Measurements from ENCODE around the gene COTL1. TPM values are rescaled to one million over a fixed set of nuclear protein-coding genes. Genes with fewer than 3 reads are reported as not detected.

The COTL1 gene
- total and polyA plus RNA-seq, 8 donors = 92.7 to 206 (median 119) TPM

DNA sequence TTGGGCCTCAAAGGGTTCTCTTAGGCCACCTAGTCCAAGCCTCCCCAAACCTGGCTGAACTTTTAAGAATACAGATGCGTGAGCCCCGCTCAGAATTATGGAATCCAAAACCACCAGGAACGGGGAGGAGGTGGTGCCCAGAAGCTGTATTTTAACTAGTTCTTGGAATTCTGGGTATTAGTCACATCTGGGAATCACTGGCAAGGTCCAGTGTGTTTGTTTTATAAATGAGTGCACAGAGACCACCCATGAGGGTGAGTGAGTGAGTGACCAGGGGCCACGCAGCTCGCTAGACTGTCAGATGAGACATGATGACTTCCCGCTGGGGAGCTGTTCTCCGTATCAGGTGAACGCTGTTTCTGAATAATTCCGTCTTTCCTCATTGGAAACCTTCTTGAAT, 44.6 kb upstream of the COTL1 start:
- no peak overlapping the region for H3K27ac ChIP-seq
- no peak for DNase-seq
- H3K4me3 ChIP-seq = no peak overlapping the region
- no peaks in the 10 kb centered on the region for H3K4me1 ChIP-seq
- no peaks in the 10 kb centered on the region for H3K27me3 ChIP-seq
- TF ChIP-seq, protein P1, sequence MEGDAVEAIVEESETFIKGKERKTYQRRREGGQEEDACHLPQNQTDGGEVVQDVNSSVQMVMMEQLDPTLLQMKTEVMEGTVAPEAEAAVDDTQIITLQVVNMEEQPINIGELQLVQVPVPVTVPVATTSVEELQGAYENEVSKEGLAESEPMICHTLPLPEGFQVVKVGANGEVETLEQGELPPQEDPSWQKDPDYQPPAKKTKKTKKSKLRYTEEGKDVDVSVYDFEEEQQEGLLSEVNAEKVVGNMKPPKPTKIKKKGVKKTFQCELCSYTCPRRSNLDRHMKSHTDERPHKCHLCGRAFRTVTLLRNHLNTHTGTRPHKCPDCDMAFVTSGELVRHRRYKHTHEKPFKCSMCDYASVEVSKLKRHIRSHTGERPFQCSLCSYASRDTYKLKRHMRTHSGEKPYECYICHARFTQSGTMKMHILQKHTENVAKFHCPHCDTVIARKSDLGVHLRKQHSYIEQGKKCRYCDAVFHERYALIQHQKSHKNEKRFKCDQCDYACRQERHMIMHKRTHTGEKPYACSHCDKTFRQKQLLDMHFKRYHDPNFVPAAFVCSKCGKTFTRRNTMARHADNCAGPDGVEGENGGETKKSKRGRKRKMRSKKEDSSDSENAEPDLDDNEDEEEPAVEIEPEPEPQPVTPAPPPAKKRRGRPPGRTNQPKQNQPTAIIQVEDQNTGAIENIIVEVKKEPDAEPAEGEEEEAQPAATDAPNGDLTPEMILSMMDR (IDR thresholded peaks at IDR 0.05) = no peak
- H3K36me3 ChIP-seq = peaks cover 0 to 93% of the 10 kb centered on the region in 2 donors
- no peak for ATAC-seq
- intact Hi-C loops (cut with DNase I) = no loop called here
- no peaks in the 10 kb centered on the region for H3K9me3 ChIP-seq

DNA sequence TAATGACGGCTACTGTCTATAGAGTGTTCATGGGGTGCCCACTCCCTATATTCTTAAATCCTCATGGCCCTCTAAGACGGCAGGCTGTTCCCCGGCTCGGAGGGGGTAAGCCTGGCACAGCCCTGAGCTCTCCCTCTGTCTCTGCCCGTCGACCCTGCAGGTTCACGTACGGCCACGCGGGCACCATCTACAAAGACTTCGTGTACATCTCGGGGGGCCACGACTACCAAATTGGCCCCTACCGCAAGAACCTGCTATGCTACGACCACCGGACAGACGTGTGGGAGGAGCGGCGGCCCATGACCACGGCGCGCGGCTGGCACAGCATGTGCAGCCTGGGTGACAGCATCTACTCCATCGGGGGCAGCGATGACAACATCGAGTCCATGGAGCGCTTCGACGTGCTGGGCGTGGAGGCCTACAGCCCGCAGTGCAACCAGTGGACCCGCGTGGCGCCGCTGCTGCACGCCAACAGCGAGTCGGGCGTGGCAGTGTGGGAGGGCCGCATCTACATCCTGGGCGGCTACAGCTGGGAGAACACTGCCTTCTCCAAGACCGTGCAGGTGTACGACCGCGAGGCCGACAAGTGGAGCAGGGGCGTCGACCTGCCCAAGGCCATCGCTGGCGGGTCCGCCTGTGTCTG, 43.7 kb upstream of the COTL1 start:
- no peaks in the 10 kb centered on the region for H3K27me3 ChIP-seq
- ATAC-seq = no peak
- TF ChIP-seq, protein P1 (IDR thresholded peaks at IDR 0.05) = no peak
- H3K36me3 ChIP-seq = peaks cover 0 to 99% of the 10 kb centered on the region in 2 donors
- intact Hi-C loops (cut with DNase I) = no loop called here
- no peaks in the 10 kb centered on the region for H3K9me3 ChIP-seq
- no peak overlapping the region for H3K4me3 ChIP-seq
- H3K27ac ChIP-seq = no peak overlapping the region
- DNase-seq = no peak
- H3K4me1 ChIP-seq = peaks cover 0 to 3% of the 10 kb centered on the region in 2 donors

DNA sequence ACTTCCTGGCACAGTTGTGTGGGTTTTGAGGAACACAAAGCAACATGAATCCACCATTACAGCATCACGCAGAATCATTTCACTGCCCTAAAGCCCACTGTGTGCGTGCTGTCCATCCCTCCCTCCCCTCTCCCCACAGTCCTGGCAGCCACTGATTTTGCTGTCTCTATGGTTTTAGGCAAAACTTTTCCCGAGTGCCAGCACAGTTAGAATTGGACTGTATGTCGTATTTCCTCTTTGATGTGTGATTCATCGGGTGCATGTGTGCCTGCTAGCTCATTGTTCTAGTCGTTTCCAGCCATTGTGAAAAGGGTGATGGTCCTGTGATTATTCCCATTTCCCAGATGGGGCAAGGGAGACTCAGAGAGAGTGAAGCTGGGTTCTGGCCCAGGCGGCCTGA, 43.1 kb upstream of the COTL1 start:
- no peak overlapping the region for H3K27ac ChIP-seq
- intact Hi-C loops (cut with DNase I) = no loop called here
- H3K27me3 ChIP-seq = no peaks in the 10 kb centered on the region
- no peak overlapping the region for H3K4me3 ChIP-seq
- no peak for DNase-seq
- peaks cover 0 to 4% of the 10 kb centered on the region in 2 donors for H3K4me1 ChIP-seq
- no peak for ATAC-seq
- TF ChIP-seq, protein P1 (IDR thresholded peaks at IDR 0.05) = no peak
- H3K36me3 ChIP-seq = peaks cover 0 to 96% of the 10 kb centered on the region in 2 donors
- H3K9me3 ChIP-seq = no peaks in the 10 kb centered on the region

DNA sequence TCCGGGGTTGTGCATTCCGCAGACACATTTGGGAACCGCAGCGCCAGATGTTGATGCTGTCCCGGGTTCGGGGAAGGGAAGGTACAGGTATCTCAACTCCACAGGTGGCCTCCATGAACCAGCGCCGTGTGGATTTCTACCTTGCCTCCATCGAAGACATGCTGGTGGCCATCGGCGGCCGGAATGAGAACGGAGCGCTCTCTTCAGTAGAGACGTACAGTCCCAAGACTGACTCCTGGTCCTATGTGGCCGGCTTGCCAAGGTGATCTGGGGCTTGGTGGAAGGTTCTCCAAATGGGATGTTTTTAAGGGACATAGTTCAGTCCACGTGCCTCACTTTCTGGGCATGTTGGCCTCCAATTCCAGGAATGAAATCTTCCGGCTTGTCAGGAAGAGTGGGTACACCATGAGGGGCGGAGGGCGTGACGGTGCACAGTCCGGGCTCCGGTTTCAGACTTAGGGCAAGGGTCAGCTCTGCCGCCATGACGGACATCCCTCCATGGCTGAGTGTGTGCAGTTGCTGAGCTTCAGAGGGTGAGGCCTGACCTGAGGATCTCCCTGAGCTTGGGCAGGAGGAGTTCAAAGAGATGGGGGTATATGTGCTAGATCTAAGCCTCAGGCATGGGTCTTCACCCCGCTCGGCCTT, 41.9 kb upstream of the COTL1 start:
- H3K36me3 ChIP-seq = peaks cover 0 to 93% of the 10 kb centered on the region in 2 donors
- intact Hi-C loops (cut with DNase I) = no loop called here
- no peak overlapping the region for H3K4me3 ChIP-seq
- H3K9me3 ChIP-seq = no peaks in the 10 kb centered on the region
- H3K27ac ChIP-seq = no peak overlapping the region
- TF ChIP-seq, protein P1 (IDR thresholded peaks at IDR 0.05) = no peak
- peaks cover 0 to 4% of the 10 kb centered on the region in 2 donors for H3K4me1 ChIP-seq
- no peaks in the 10 kb centered on the region for H3K27me3 ChIP-seq
- DNase-seq (no peak), ATAC-seq (no peak)

DNA sequence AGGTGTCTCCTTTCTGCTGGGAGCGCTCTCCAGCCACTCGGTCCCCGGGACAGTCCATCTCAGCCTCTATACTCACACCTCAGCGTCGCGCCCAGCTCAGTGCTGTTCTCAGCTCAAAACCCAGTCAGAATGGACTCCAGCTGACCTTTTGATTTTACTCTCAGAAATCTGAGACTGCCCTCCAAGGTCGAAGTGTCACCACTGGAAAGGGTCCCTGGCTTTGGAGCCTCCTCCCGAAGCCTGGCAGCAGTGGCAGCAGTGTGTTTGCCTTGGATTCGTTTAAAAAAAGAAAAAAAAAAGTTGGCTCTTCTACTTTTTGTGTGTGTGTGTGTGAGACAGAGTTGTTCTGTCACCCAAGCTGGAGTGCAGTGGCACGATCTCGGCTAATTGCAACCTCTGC, 40.8 kb upstream of the COTL1 start:
- Histone ChIP-seq H3K9me3 (no peaks in the 10 kb centered on the region), H3K27me3 (no peaks in the 10 kb centered on the region), H3K4me3 (no peak overlapping the region), H3K36me3 (peaks cover 0 to 93% of the 10 kb centered on the region in 2 donors), H3K4me1 (peaks cover 0 to 4% of the 10 kb centered on the region in 2 donors), H3K27ac (no peak overlapping the region)
- intact Hi-C loops (cut with DNase I) = no loop called here
- DNase-seq (no peak), ATAC-seq (no peak)
- TF ChIP-seq, protein P1 (IDR thresholded peaks at IDR 0.05) = no peak
